Endothelial cell of umbilical vein (primary cell): ENCODE data around the gene LMBR1L. TPM values are rescaled to one million over a fixed set of nuclear protein-coding genes. Genes with fewer than 3 reads are reported as not detected.

Experiments used
- BruUV-seq: library from RNA; stranded (reverse); fragments of 400-500 nt; replicated peaks from 2 replicates; lab custom pipeline; 2021; lab: Mats Ljungman, UMichigan
- CTCF ChIA-PET: fragments of 300-600, 350-600 bp; sonication (Branson Sonifier 250); formaldehyde crosslinking; loops from one replicate; lab custom pipeline; 2021; ENCODE audit warnings: antibody characterized with exemption, inconsistent platforms; lab: Charles Lee
- POLR2A ChIA-PET: fragments of 300-600, 350-600 bp; sonication (Branson Sonifier 250); formaldehyde crosslinking; loops from one replicate; lab custom pipeline; 2021; ENCODE audit warnings: antibody characterized with exemption, inconsistent platforms; lab: Charles Lee
- DNase-seq: peaks from one replicate; pipeline ENCODE4 v3.0.0-alpha.2; 2011; ENCODE audit warnings: low read depth, low spot score
- FAIRE-seq: peaks from 2 replicates; lab custom pipeline; 2011; peaks lifted over from hg19 to GRCh38; lab: Jason Lieb, UNC
- H2AFZ ChIP-seq: 2 replicates; pipeline ENCODE4 v1.6.0; 2012; ENCODE audit warnings: low read depth, low read length, control low read depth, inconsistent platforms
- H3K27ac ChIP-seq: 2 replicates; pipeline ENCODE4 v1.5.1; 2011; ENCODE audit warnings: low read depth, mild to moderate bottlenecking, control low read depth, low read length, moderate library complexity; ENCODE audit not compliant: insufficient read depth
- H3K27me3 ChIP-seq, 2 experiments: 2 replicates each; pipeline versions ENCODE4 v1.6.0 to v1.6.1; 2011; ENCODE audit warnings: low read length in 2 of 2, mixed read lengths in 1 of 2; ENCODE audit not compliant: control insufficient read depth in 2 of 2, insufficient read depth in 2 of 2
- H3K36me3 ChIP-seq, 2 experiments: 2 replicates in 1 of 2; 3 replicates in 1 of 2; pipeline ENCODE4 v1.5.1; 2011; ENCODE audit warnings: low read length in 2 of 2, mild to moderate bottlenecking in 1 of 2, moderate library complexity in 1 of 2; ENCODE audit not compliant: control insufficient read depth in 2 of 2, insufficient read depth in 2 of 2; ENCODE audit errors: extremely low read depth in 1 of 2
- H3K4me1 ChIP-seq: 3 replicates; pipeline ENCODE4 v1.5.1; 2011; ENCODE audit warnings: mild to moderate bottlenecking, low read length; ENCODE audit not compliant: control insufficient read depth, insufficient read depth; ENCODE audit errors: extremely low read depth
- H3K4me2 ChIP-seq: 2 replicates; pipeline ENCODE4 v1.6.1; 2011; ENCODE audit warnings: low read length, control low read depth, mixed read lengths; ENCODE audit not compliant: insufficient read depth
- H3K4me3 ChIP-seq, 3 experiments: fragments of 200-600 bp in 1 of 3; sonication (generic), shearing (Covaris generic) in 1 of 3; replicated peaks in 1 of 3; 2 replicates each; pipeline ENCODE4 v1.5.1; 2011 to 2016; ENCODE audit warnings: control low read depth in 3 of 3, low read length in 3 of 3, mild to moderate bottlenecking in 2 of 3, inconsistent platforms in 1 of 3, low read depth in 1 of 3, moderate library complexity in 1 of 3; ENCODE audit not compliant: insufficient read depth in 1 of 3
- H3K79me2 ChIP-seq: 2 replicates; pipeline ENCODE4 v1.6.0; 2012; ENCODE audit warnings: low read length, inconsistent platforms; ENCODE audit not compliant: control insufficient read depth, insufficient read depth
- H3K9ac ChIP-seq: replicated peaks from 2 replicates; pipeline ENCODE3; 2011; ENCODE audit warnings: low read length, control low read depth; ENCODE audit not compliant: insufficient read depth; ENCODE audit errors: extremely low read depth
- H3K9me1 ChIP-seq: replicated peaks from 3 replicates; pipeline ENCODE4 v1.6.0; 2011; ENCODE audit warnings: mild to moderate bottlenecking, low read length; ENCODE audit not compliant: control insufficient read depth, insufficient read depth; ENCODE audit errors: extremely low read depth
- H3K9me3 ChIP-seq: replicated peaks from 2 replicates; pipeline ENCODE4 v1.5.1; 2012; ENCODE audit warnings: low read length, inconsistent platforms; ENCODE audit not compliant: control insufficient read depth, insufficient read depth
- H4K20me1 ChIP-seq: replicated peaks from 2 replicates; pipeline ENCODE3; 2011; ENCODE audit warnings: mild to moderate bottlenecking, low read length; ENCODE audit not compliant: control insufficient read depth, insufficient read depth; ENCODE audit errors: extremely low read depth
- EZH2 ChIP-seq: IDR thresholded peaks from 2 replicates; pipeline ENCODE4 v1.6.1; 2012; ENCODE audit warnings: borderline replicate concordance, low read depth, mild to moderate bottlenecking, moderate library complexity, low read length, inconsistent platforms; ENCODE audit not compliant: severe bottlenecking
- JUN ChIP-seq: IDR thresholded peaks from 2 replicates; pipeline ENCODE4 v1.6.1; 2011; ENCODE audit warnings: borderline replicate concordance, low read depth; ENCODE audit not compliant: insufficient read length, insufficient read depth
- POLR2A ChIP-seq: IDR thresholded peaks from 2 replicates; pipeline ENCODE4 v1.6.1; 2012; ENCODE audit warnings: low read depth, mild to moderate bottlenecking, control low read depth, low read length
- POLR2AphosphoS5 ChIP-seq: IDR thresholded peaks from 2 replicates; pipeline ENCODE4 v1.6.1; 2012; ENCODE audit warnings: low read depth, mild to moderate bottlenecking, control low read depth, low read length, moderate library complexity; ENCODE audit not compliant: insufficient read depth
- dilution Hi-C: fragments of 300-500 bp; cut with MboI; formaldehyde crosslinking; loops from one replicate; pipeline ENCODE4 v1.15.0; 2019; ENCODE audit warnings: low sequenced_read_pairs; ENCODE audit not compliant: extremely low pct_ligation_motif_present
- intact Hi-C: fragments of 100-400 bp; cut with micrococcal nuclease; formaldehyde crosslinking; loops from one replicate; pipeline ENCODE4 v1.10.0; 2022
- polyA plus RNA-seq, 4 experiments: library from polyadenylated mRNA; depleted of rRNA in 3 of 4; stranded (reverse) in 3 of 4; unstranded in 1 of 4; fragments of >200 nt; gene quantifications; 2 replicates each; pipeline versions ENCODE4 v1.2.1 to v1.2.3, GENCODE V29; 2011 to 2012; ENCODE audit warnings: missing spikeins in 1 of 4
- total RNA-seq: library from RNA; stranded (reverse); gene quantifications from 2 replicates; pipeline ENCODE4 v1.2.3, GENCODE V29; 2021
- TF ChIP-seq, protein P1 (sequence below), 2 donors: IDR thresholded peaks; 1 replicate in 1 of 2; 2 replicates in 1 of 2; pipeline ENCODE4 v1.5.1; 2011; ENCODE audit warnings: low read length in 2 of 2, mild to moderate bottlenecking in 2 of 2, moderate library complexity in 2 of 2, control low read depth in 1 of 2, inconsistent platforms in 1 of 2, low read depth in 1 of 2; ENCODE audit not compliant: insufficient read depth in 1 of 2; ENCODE audit errors: extremely low read depth in 1 of 2
- TF ChIP-seq, protein P2 (sequence below): IDR thresholded peaks from 2 replicates; pipeline ENCODE4 v1.6.1; 2011; ENCODE audit not compliant: insufficient read depth, insufficient read length

LMBR1L gene
- total and polyA plus RNA-seq, 2 donors (not counting 3 experiments of a cell fraction or from before 2014, with no cell fraction given) = 78.3 to 106 TPM

DNA sequence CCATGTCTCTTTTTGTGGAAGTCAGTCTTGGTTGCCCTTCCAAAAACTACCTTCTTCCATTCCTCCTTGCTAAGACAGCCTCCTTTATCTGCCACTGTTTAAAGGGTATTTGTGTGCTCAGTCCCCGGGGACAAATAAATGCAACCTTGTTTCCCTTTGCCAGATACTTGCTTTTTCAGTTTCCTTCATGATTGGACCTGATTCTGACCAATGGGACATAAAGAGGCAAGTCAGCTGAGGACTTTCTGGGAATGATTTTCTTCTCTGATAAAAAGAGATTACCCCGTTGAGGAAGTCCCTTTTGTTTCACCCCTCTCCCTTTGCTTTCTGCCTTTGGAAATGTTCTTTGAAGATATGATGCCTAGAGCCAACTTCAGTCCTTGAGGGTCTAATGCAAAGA, 27.9 kb upstream of the LMBR1L start:
- Histone ChIP-seq H2AFZ (no peak overlapping the region), H3K4me3 (no peak overlapping the region), H3K27me3 (no peaks in the 10 kb centered on the region), H3K9me3 (no peaks in the 10 kb centered on the region), H4K20me1 (no peaks in the 10 kb centered on the region), H3K36me3 (no peaks in the 10 kb centered on the region), H3K9me1 (no peaks in the 10 kb centered on the region), H3K79me2 (no peaks in the 10 kb centered on the region), H3K4me2 (no peak overlapping the region), H3K27ac (no peak overlapping the region), H3K4me1 (no peaks in the 10 kb centered on the region), H3K9ac (no peak overlapping the region)
- no TSS peak for BruUV-seq
- ChIA-PET CTCF (interaction anchor here (1.3 kb wide), 2 partner anchors 92 to 142 kb away, joined by 3 read pairs; no protein-coding TSS in a partner anchor), POLR2A (interaction anchor here (0.6 kb wide), 1 partner anchor 50 kb away, joined by 4 read pairs; the partner anchor contains the start of gene TUBA1A)
- TF ChIP-seq EZH2 (no peak), JUN (no peak), POLR2A (no peak), POLR2AphosphoS5 (no peak)
- TF ChIP-seq, protein P1, sequence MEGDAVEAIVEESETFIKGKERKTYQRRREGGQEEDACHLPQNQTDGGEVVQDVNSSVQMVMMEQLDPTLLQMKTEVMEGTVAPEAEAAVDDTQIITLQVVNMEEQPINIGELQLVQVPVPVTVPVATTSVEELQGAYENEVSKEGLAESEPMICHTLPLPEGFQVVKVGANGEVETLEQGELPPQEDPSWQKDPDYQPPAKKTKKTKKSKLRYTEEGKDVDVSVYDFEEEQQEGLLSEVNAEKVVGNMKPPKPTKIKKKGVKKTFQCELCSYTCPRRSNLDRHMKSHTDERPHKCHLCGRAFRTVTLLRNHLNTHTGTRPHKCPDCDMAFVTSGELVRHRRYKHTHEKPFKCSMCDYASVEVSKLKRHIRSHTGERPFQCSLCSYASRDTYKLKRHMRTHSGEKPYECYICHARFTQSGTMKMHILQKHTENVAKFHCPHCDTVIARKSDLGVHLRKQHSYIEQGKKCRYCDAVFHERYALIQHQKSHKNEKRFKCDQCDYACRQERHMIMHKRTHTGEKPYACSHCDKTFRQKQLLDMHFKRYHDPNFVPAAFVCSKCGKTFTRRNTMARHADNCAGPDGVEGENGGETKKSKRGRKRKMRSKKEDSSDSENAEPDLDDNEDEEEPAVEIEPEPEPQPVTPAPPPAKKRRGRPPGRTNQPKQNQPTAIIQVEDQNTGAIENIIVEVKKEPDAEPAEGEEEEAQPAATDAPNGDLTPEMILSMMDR (IDR thresholded peaks at IDR 0.05; ENCODE audit: extremely low read depth in 1 of 2, insufficient read depth in 1 of 2, low read depth in 1 of 2, low read length in 2 of 2) = no peak
- TF ChIP-seq, protein P2, sequence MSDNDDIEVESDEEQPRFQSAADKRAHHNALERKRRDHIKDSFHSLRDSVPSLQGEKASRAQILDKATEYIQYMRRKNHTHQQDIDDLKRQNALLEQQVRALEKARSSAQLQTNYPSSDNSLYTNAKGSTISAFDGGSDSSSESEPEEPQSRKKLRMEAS = no peak
- no peak for DNase-seq
- FAIRE-seq = no peak
- dilution Hi-C loops (no loop called here), intact Hi-C loops (no loop called here)
